HepG2 (cell line): ENCODE results near the gene ONECUT3. TPM values are rescaled to one million over a fixed set of nuclear protein-coding genes. Genes with fewer than 3 reads are reported as not detected.

ENCODE experiments used
- ASH2L ChIP-seq: fragments of 300-600, 200-600 bp; sonication (generic); IDR thresholded peaks from 2 replicates; pipeline ENCODE4 v1.7.0; 2017; ENCODE audit warnings: low read depth, mild to moderate bottlenecking, moderate library complexity, mixed read lengths, low read length; ENCODE audit not compliant: insufficient read length
- KMT2A ChIP-seq: sonication (generic); formaldehyde crosslinking; IDR thresholded peaks from 2 replicates; pipeline ENCODE4 v1.4.0; 2020; ENCODE audit warnings: missing genetic modification reagents
- REST ChIP-seq, 2 experiments: IDR thresholded peaks; 2 replicates each; pipeline ENCODE4 v1.6.1; 2011 to 2012; ENCODE audit warnings: low read length in 2 of 2, borderline replicate concordance in 1 of 2, low read depth in 1 of 2, mild to moderate bottlenecking in 1 of 2, moderate library complexity in 1 of 2
- THAP9 ChIP-seq: sonication (generic); formaldehyde crosslinking; IDR thresholded peaks from 2 replicates; pipeline ENCODE4; 2020; ENCODE audit warnings: missing genetic modification reagents, mild to moderate bottlenecking, borderline replicate concordance
- YEATS4 ChIP-seq: sonication (generic); formaldehyde crosslinking; IDR thresholded peaks from 2 replicates; pipeline ENCODE4 v1.4.0; 2020; ENCODE audit warnings: missing genetic modification reagents, borderline replicate concordance
- ZNF263 ChIP-seq: sonication (generic); formaldehyde crosslinking; IDR thresholded peaks from 2 replicates; pipeline ENCODE4 v1.4.0; 2020; ENCODE audit warnings: missing genetic modification reagents
- ZNF563 ChIP-seq: sonication (generic); formaldehyde crosslinking; IDR thresholded peaks from 2 replicates; pipeline ENCODE4 v1.8.0; 2022; ENCODE audit warnings: mild to moderate bottlenecking, moderate library complexity, missing genetic modification reagents
- polyA plus RNA-seq, 8 experiments: library from polyadenylated mRNA; depleted of rRNA in 3 of 8; stranded (reverse) in 7 of 8; unstranded in 1 of 8; fragments of >200 nt; fragmentation: Illumina TruSeq in 4 of 8; extraction: Trizol in 4 of 8; gene quantifications; 2 replicates each; pipeline versions ENCODE4 v1.2.1 to v1.2.3, GENCODE V29; 2011 to 2016; ENCODE audit warnings: low read depth in 4 of 8, missing spikeins in 1 of 8, mixed read lengths in 1 of 8; ENCODE audit not compliant: insufficient read depth in 1 of 8
- total RNA-seq, 5 experiments: library from RNA; depleted of rRNA; stranded (reverse); fragments of >200 nt; fragmentation: Illumina TruSeq; extraction: Trizol; gene quantifications; 2 replicates each; pipeline ENCODE4 v1.2.3, GENCODE V29; 2016; ENCODE audit warnings: low read depth in 1 of 5

Gene ONECUT3
- total and polyA plus RNA-seq, 2 of the 13 experiments (the other 11 are each of a cell fraction or from before 2014, with no cell fraction given): under 0.01 TPM; not detected in 1

GRCh38 chr19:1745589-1746031 is 7.7 kb upstream of the ONECUT3 start (continued):
- TF ChIP-seq THAP9 (CRISPR knock-in tag) (no peak), ZNF263 (no peak), YEATS4 (CRISPR knock-in tag) (no peak), KMT2A (CRISPR knock-in tag) (no peak), REST (IDR thresholded peaks at IDR 0.05; ENCODE audit: borderline replicate concordance in 1 of 2, low read depth in 1 of 2, low read length in 2 of 2) (no peak), ASH2L (no peak), ZNF563 (CRISPR knock-in tag) (no peak)
- TF ChIP-seq, all 625 proteins: peak for 0
